Thyroid gland (tissue), 4 donors: ENCODE measurements around the gene SLC24A1.

Experiments used
- POLR2A ChIP-seq, 2 donors: fragments of 450-650 bp; IDR thresholded peaks; one replicate each; pipeline ENCODE4 v1.6.1; 2017; ENCODE audit warnings: antibody characterized with exemption in 2 of 2, mild to moderate bottlenecking in 2 of 2, moderate library complexity in 1 of 2
- TF ChIP-seq, protein P1 (sequence below), 6 experiments: fragments of 200-600 bp in 3 of 6; fragments of 450-650 bp in 3 of 6; sonication (generic) in 3 of 6; IDR thresholded peaks; one replicate each; pipeline ENCODE4 v1.5.1; 2016 to 2019; ENCODE audit warnings: antibody characterized with exemption in 6 of 6, mild to moderate bottlenecking in 2 of 6, inconsistent platforms in 1 of 6, moderate library complexity in 1 of 6

DNA sequence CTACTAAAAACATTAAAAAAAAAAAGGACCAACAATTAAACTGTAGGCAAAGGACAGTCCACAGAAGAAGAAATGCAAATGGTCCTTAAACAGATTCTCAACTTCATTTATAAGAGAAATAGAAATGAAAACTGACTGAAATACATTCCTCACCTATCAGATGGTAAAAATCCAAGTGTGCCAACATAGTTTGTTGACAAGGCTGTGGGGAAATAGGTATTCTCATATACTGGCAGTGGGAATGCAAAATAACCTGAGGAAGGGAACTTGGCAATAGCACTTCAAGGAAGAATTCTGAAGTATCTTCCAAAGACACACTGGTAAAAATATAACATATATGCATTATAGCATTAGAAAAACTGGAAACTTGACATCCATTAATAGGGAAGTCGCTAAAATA lies 53.8 kb downstream of the SLC24A1 start:
- TF ChIP-seq, protein P1, sequence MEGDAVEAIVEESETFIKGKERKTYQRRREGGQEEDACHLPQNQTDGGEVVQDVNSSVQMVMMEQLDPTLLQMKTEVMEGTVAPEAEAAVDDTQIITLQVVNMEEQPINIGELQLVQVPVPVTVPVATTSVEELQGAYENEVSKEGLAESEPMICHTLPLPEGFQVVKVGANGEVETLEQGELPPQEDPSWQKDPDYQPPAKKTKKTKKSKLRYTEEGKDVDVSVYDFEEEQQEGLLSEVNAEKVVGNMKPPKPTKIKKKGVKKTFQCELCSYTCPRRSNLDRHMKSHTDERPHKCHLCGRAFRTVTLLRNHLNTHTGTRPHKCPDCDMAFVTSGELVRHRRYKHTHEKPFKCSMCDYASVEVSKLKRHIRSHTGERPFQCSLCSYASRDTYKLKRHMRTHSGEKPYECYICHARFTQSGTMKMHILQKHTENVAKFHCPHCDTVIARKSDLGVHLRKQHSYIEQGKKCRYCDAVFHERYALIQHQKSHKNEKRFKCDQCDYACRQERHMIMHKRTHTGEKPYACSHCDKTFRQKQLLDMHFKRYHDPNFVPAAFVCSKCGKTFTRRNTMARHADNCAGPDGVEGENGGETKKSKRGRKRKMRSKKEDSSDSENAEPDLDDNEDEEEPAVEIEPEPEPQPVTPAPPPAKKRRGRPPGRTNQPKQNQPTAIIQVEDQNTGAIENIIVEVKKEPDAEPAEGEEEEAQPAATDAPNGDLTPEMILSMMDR (IDR thresholded peaks at IDR 0.05), result no peak
- no peak for TF ChIP-seq POLR2A (IDR thresholded peaks at IDR 0.05)
